T-helper 1 cell (primary cell): ENCODE results near the gene FAM111B.
A peak's percentile ranks its signal among the peaks of the same experiment; 100 is the strongest.

Source experiments
- DNase-seq, 5 donors: peaks; one replicate each; pipeline ENCODE4 v3.0.0-alpha.2; 2012 to 2020

Gene FAM111B

GRCh38 chr11:59157433-59157832 lies 50.4 kb downstream of the FAM111B start:
- DNase-seq = no peak

DNA sequence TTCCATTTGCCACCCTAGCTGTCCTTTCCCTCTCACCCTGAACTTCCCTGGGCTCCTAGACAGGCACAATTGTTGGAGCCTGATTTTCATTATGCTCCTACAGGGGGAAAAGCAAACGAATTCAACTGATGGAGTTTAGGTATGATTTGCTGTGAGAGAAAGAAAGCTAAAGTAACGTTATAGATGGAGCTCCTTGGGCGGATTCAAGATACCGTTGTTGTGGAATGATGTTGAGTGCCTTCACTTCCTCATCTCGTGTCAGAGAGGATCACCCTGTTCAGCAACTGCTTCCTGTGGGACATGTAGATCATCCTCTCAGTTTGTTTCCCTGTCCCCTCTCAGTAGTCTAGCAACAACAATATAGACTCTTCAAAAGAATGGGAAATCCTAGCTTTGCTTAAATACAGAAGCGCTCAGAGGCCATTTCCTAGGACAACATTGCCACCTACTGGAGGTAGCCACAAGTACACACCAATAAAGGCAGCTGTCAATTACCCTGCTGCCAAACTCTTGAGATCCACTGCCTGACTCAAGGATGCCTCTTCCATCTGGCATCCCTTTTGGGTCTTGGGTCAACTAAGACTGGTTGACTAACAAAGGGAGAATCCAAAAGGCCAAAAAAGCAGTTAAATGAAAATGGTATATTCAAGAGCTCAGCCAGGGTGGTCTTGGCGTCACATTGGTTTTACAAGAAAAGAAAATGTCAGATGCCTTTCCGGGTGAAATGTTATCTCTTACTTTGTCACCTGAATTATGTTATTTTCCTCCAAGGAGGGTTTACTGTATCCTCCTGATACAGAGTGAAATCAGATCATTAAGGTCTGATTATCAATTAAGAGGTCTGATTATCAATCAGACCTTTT lies 51.4 kb downstream of the FAM111B start:
- peak in 4 of 5 donors; percentile 37 to 71 (median 52) for DNase-seq

DNA sequence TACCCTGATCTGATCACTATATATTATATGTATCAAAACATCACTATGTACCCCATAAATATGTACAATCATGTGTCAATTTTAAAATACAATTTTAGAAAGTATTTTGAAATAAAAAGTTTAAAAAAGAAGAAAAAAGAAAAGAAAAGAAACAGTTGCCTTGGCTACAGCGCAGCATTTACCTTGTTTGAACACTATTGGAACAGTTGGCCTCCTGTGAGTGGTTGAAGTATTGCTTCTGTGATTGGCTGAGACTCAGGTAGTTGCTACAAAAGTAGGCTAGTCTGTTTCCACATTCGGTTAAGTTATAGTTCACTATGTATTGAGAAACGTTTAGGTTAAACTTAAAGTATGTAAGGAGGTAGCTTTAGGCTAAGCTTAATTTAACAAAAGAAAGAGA lies 57.0 kb downstream of the FAM111B start:
- DNase-seq = no peak

DNA sequence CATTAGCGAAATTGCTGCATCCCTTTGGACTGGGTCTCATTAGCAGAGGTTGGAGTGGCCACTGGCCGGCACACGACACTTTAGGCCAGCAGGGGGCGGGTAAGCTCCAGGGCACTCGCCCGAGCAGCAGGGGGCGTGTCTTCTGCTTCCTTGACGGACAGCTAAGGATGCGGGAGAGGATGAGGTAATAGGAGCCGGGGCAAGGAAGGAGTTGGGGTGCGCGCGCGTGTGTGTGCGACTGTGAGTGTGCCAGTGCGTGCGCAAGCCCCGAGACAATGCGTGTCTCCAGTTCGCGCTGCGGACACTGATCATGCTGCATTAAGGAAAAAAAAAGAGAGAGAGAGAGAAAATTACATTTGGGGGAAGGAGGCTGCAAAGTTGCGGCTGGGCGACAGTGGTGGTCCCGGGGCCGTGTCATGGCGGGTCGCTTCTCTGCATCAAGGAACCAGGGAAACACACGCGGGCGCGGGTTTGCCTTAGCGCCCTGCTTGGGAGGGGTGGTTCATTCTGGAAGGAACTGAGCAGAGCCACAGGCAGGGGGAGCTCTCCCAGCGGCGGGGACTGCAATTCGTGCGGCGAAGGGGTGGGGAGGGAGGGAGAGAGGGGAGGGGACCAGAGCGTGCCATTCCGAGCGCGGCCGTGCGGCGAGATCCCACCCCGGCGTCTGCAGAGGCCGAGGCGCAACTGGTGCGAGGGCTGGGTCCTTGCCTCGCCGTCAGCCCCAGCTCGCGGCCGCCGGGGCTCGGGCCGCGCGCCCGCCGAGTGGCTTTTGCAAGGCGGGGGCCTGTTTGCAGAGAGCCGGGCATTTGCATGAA lies 64.7 kb downstream of the FAM111B start, which contains the start of gene DTX4:
Gene DTX4, plus strand, starts transcription at position 625 of the 815 bp plus-strand sequence. CDS start 464 bp downstream, outside the sequence.
- peak; percentile 73 to 87 (median 84) for DNase-seq

GRCh38 chr11:59172345-59173079 lies 65.5 kb downstream of the FAM111B start:
- peak in 2 of 5 donors; percentile 14 to 23 for DNase-seq

GRCh38 chr11:59173080-59173963 lies 66.3 kb downstream of the FAM111B start:
- DNase-seq = no peak

DNA sequence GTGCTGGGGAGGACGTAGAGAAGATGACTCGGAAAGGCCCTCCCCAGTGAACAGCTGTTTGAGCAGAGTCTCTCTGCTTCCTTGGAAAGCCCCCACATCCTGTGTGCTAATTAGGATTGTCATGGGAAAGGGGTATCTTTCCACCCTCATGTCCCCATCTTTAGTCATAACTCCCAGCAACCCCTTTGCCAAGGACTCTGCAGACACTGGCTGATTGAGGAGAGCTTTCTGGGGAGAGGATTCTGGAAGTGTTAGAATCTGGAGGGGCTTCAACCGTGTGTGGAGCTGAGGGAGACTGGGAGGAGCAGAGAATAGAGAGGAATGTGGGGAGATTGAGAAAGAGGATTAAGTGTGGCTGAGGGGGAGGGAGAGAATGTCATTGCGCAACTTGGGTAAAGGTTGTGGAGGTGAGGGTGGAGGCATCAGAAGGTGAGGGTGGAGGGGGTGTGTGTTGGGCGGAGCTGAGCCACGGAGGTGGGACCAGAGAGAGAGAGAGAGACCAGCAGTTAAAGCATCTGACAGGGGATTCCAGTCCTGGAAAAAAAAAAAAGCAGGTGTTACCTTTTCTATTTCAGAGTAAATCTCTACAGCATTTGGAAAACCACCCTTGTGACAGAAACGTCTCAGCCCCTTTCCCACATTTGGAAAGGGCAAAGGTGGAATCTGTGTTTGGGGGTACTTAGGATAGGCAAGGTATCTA lies 67.1 kb downstream of the FAM111B start:
- DNase-seq = no peak

GRCh38 chr11:59174664-59175033 lies 67.6 kb downstream of the FAM111B start:
- no peak for DNase-seq

GRCh38 chr11:59175091-59175501 lies 68.1 kb downstream of the FAM111B start:
- DNase-seq = no peak

DNA sequence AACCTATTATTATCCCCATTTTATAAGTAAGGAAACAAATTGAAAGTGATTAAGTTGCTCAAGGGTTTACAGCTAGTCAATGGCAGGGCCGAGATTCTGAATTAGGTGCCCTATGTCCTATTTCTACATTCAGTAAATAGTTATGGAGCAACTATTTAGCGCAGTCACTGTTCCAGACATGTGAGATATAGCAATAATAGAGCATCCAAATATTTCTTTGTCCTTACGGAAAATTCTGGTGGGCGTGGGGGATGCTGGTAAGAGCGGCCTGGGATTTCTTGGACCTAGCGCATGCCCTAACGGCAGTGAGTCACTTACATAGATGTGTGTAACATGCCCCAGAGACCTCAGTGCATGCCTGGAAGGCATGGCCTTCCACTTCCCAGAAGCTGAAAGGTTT lies 69.3 kb downstream of the FAM111B start:
- no peak for DNase-seq
